GM21367 (cell line): ENCODE measurements around the gene BANP.
"Not testable (repeated sequence)": the region's sequence is repeated elsewhere in the genome, so short reads cannot be mapped to it uniquely, and the experiment has no call there.

Experiments used
- ATAC-seq: cut with Tn5 transposase; IDR thresholded peaks from one replicate; pipeline ENCODE4 v1.9.1; 2021; ENCODE audit not compliant: unreplicated experiment

BANP gene

DNA sequence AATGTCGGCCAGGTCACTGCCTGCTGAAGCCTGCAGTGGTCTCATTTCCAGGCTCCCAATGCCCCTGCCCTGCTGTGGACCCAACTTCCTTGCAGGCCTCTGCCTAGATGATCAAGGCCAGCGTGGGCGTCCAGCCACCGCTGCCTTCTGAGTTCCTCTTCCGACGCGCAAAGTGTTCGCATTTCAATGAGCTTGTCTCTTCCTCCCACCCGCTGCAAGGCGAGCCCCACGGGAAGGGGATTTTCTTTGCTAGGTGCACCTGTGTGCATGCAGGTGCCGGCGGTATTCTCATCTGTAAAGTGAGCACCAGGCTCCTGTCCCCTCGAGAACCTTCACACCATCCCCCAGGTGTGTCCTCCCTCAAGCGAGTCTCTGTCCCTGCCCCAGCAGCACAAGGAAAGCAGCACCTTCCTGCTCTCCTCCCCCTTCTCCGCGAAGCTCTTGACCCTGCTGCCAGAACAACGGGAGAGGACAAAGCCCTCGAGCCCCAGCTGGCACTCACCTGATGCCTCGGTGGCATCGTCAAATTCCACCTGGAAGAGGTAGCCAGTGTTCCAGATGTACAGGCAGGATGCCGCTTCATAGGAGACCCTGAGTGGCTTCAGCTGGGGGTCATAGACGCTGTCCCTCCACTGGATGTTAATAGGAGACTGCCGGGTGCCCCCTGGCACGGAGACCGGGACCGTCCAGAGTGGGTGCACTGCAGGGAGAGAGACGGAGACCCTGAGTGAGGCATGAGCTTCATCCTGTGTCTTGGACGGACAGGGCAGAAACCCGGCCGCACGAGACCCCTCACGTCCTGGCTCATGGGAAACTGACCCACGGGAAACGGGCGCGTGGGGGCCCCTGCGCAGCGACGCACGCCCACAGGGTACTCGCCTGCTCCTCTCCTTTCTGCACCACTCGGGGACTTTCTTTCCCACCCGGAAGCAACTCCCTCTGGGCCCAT lies 24.7 kb upstream of the BANP start:
- no peak for ATAC-seq

DNA sequence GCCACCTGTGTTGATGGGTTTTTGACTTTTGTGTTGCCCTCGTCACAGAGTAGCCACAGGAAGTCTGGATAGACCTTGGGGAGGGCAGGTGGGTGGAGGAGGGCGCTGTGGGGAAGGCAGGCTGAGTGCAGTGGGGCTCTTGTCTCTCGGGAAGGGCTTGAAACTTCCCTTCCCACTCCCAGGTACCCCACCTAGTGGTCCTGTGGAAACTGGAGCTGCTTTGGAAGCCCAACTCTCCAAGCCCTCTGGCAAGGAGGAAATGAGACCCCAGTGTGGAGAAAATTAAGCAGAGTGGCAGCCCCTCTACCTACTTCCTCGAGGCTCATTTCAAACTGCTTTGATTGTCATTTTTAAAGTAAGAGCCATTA lies 24.1 kb upstream of the BANP start:
- no peak for ATAC-seq

DNA sequence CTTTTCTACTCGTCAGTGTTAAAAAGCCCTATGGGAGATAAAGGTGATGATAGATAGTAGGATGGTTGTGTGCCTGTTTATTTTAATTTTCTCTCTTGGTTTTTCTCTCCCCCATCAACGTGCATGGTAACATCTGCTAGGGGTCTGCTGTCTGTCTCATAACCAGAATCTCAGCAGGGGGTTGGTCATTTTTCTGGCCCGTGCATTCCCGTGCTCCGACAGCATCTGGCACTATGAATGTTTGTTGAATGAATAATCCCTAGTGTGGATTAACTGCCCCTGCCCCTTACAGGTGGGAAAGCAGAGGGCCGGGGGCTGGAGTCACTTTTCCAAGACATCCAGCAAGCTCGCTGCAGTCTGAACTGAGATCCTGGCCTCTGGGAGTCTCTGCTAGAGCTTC lies 21.2 kb upstream of the BANP start:
- ATAC-seq = no peak

DNA sequence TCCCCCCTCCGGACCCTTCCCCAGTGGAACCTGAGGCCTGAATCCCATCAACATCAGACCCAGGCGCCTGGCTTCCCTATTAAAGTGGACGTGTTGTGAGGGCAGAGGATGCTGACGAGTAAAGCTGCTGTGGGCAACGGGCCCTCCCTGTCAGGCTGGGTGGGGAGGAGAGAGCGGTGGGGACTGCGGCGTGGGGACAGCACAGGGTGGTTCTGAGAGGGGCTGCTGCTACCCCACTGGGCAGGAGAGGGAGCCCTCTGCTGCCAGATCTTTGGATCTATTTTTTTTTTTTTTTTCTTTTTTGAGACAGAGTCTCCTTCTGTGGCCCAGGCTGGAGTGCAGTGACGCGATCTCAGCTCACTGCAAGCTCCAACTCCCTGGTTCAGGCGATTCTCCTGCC lies 20.8 kb upstream of the BANP start:
- ATAC-seq = no peak

DNA sequence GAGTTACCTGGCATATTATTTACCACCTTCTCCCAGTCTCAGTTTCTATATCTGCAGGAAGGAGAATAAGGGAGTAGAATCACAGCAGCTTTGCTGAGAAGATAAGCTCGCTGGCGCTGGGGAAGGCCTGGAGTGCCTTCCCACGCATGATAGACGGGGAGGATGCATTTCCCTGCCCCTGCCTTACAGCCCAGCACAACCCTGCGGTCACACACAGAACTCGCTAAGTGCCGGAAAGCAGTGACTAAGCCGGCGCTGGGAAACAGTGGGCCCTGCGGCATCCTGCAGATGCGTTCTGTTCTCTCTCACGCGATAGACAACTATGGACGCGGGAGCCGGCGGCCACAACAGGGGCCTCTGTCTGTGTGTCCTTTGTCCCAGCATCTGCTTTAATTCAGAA lies 19.7 kb upstream of the BANP start:
- ATAC-seq = no peak

DNA sequence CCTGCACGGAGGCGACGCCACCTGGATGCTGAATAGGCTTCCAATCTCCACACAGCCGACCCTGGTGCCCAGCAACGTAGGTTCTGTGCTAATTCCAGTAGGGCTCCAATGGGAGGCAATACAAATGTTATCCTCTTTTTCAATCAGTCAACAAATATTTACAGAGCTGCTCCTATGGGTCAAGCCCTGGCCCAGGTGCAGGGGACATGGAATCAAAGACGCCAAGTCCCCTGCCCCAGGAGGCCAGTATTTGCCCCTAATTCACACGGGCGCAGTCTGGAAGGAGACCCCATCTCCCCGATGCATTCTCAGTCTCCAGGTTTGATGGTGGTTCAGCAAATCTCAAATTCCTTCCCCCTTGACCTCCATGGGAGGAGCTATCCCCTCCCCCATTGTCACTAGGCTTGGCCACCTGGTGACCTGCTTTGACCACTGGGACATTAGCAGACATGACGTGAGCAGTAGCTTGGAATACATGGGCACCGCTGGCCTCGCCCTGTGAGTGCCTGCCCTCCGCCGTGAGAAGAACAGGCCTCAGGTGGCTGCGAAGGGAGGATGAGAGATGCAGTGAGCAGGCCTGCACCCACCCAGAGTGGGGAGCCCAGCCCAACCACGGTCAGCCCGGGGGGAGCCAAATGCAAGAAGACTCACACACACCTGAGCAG lies 18.6 kb upstream of the BANP start:
- not testable (repeated sequence) for ATAC-seq

DNA sequence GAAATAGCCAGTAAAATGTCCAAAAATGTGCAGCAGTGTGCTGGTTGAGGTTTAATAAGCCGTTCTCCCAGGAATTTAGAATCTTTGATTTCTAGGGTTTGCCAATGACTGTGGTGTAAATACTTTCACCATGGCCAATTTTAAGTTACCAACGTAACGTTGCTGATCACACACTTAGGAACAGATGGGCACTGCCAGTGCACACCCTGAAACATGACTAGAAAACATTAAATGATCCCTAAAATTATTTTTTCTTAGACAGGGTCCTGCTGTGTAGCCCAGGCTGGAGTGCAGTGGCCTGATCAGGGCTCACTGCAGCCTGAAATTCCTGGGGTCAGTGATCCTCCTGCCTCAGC lies 18.1 kb upstream of the BANP start:
- ATAC-seq = no peak

DNA sequence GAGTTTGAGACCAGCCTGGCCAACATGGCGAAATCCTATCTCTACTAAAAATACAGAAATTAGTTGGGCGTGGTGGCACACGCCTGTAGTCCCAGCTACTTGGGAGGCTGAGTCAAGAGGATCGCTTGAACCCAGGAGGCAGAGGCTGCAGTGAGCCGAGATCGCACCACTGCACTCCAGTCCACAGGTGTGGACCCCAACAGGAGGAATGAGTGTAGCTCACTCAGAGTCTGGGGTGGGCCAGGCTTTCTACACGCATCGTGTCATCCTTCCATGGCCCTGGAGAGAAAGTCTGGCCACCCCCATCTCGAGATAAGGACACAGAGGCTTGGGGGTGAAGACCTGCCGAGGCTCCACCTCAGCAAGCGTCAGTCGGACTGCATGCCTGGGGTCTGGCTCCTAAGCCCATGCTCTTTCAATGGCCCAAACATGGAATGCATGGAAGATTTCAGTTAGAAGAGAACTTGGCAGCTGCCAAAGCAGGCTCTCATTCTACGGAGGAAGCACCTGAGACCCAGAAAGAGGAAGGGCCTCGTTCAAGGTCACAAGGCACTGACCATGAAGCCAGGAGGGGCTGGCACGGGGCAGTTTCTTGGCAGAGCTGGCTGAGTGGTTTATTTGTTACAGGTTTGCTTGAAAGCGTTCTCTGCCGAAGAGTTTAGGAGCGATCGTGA lies 16.3 kb upstream of the BANP start:
- ATAC-seq = not testable (repeated sequence)

DNA sequence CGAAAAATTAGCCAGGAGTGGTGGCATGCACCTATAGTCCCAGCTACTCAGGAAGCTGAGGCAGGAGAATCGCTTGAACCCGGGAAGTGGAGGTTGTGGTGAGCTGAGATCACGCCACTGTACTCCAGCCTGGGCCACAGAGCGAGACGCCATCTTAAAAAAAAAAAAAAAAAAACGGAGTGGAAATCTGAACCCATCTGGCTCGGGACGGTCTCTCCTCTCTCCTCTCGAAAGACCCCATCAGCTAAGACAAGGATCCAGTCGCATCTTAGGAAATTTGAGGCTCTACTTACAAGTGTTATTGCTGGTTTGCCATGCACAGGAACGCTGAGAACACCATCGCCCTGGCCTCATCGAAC lies 15.2 kb upstream of the BANP start:
- not testable (repeated sequence) for ATAC-seq

DNA sequence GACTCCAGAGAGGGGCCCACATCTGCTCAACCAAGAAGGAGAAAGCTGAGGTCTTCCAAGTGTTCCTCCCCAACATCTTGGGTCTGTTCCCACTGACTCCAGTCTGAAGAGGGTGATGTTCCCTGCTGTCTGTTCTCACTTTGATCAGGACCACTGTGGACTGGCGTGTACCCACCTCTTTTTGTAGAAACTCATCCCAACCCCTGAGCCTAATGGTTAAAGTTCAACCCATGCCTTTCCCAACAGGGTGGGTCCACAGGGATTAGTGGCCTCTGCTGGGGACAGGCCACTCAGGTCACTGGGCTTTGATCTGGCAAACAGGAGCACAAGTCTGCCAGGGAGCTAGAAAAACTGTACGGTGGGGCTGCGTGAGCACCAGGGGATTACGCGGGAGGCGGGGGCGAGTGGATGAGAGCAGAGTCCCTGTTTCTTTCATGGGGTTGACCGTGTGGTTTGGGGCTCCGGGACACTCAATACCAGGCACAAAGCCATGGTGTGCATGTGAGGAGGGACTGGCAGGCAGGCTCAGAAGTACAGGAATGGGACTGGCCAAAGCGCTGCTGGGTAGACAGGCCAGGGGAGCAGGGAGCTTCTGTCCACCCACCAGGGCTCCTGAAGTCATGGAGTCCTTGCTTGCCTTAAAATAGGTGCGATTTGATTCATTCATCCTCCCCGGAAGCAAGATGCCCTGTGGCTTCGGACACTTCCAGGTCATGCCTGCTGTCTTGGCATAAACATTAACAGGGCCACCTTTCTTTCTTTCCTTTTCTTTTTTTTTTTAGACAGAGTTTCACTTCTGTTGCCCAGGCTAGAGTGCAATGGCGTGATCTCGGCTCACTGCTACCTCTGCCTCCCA lies 14.6 kb upstream of the BANP start, which contains the start of gene CA5A:
CA5A (minus strand) TSS at position 155 of the 856 bp plus-strand sequence; CDS start at position 76, 79 bp downstream.
- no peak for ATAC-seq

DNA sequence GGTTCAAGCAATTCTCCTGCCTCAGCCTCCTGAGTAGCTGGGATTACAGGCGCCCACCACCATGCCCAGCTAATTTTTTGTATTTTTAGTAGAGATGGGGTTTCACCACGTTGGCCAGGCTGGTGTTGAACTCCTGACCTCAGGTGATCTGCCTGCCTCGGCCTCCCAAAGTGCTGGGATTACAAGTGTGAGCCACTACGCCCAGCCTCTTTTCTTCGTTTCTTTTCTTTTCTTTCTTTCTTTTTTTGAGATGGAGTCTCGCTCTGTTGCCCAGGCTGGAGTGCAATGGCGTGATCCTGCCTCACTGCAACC lies 14.0 kb upstream of the BANP start:
- ATAC-seq = not testable (repeated sequence)

DNA sequence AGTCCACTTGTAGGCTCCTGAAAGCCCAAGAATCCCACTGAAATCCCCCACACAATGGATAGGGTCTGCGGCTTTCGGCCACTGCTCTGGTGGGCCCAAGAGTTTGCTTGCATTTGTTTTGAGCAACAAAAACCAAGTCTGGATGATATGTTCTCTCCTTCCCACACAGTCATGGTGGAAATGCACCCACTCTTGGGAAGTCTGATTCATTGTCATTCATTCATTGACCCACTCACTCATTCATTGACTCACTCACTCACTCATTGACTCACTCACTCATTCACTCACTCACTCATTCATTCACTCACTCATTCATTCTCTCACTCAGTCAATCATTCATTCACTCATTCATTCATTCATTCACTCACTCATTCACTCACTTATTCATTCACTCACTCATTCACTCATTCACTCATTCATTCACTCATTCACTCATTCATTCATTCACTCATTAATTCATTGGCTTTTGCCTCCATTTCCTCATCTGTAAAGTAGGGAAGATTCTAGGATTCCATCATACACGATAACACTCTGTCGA lies 12.8 kb upstream of the BANP start:
- no peak for ATAC-seq

DNA sequence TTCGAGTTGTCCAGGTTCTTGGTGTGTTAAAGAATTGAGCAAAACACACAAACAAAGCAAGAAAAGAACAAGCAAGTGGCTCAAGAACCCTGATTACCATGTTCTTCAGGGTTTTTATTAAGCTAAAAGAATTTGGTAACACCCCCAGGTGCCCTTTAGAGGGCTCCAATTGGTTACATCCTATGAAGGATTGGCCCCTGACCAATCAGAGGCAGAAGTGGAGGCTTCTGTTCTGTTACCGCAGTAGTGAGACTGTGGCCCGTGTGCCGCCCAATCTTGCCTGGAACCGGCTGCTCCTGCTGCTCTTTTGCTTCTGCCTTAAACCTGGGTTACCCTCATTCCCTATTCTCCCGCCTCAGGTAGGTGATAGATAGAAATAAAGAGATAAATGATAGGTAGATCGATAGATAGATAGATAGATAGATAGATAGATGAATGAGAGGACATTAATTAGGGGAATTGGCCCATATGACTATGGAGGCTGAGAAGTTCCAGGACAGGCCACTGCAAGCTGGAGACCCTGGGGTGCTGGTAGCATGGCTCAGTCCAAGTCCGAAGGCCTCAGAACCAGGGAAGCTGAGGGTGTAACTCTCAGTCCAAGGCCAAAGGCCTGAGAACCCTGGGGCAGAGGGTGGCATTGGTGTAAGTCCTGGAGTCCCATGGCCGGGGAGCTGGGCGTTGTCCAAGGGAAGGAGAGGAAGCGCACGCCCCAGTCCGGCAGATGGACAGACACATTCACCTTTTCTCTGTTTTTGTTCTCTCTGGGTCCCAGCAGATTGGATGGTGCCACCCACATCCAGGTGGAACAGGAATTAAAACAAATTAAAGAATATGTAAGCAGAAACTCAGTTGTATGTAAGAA lies 11.4 kb upstream of the BANP start:
- no peak for ATAC-seq

DNA sequence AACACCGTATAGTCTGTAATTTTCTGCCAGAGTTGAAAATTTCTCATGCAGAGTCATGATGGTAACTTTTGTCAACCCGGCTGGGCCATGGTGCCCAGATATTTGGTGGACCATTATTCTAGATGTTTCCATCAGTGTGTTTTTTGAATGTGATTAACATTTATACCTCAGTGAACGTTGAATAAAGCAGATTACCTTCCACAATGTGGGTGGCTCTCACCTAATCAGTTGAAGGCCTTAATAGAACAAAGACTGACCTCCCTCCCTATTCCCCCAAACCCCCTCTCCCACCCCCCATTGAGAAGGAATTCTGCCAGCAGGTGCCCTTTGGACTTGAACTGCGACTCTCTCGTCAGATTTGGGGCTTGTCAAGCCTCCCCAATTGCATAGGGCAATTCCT lies 8.6 kb upstream of the BANP start:
- no peak for ATAC-seq

DNA sequence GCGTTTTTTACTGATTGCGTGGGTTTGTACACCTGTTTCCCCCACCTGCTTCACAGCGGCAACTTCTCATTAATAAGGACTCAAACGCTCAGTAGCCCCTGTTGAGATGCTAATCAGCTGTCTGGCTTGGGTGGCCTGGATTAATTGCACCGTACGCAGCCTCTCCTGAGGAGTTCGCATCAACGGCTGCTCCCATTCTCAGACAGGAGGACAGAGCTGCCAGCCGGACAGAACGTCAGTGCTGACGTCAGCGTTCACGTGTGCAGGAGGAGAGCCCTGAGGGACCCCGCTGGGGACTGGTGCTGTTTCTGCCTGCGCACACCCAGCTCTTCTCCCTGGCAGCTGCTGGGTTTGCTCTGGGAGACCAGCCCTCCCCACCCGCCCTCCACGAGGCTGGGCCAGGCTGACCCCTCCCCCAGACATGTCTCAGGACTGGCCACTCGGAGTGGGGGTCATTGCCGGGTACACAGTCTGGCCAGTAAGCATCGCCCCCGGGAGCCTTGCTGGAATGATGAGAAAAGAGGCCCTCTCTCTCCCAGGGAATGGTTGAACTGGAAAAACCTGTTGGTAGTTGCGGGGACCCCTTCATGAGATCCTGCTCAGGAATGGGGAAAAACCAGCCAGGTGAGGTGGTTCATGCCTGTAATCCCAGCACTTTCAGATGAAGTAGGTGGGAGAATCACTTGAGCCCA lies 5.7 kb upstream of the BANP start:
- no peak for ATAC-seq

DNA sequence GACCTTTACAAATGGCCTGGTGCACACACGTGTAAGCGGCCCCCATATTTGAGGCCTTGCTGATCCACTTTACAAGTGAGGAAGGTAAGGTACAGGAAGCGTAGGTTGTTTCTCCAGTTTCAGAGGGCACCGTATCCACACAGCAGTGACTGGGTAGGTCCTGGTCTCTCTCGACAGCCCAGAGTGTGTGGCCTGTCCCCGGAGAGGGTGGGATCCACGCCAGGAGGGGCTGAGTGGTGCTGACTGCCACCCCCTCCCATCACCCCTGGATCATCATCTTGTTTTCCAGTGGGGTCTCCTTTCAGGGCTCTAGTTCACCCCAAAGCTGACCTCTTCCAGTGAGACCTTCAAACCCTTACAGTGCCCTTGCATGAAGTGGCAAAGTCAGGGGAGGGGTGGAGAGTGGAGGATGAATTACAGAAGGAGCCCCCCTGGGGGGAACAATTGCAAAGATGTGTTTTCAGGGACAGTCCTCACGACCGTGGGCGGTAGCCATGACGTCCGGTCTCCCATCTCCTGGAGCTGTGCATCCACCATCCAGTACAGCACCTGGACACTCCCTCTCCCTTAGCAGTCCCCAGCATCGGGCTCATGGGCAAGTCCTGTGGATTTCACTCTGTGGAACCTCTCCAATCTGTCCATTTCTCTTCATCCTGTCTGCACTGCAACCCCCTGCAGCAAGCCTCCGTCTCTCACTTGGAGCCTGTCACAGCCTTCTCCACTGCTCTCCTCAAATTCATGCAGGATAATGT lies 4.5 kb upstream of the BANP start:
- no peak for ATAC-seq

DNA sequence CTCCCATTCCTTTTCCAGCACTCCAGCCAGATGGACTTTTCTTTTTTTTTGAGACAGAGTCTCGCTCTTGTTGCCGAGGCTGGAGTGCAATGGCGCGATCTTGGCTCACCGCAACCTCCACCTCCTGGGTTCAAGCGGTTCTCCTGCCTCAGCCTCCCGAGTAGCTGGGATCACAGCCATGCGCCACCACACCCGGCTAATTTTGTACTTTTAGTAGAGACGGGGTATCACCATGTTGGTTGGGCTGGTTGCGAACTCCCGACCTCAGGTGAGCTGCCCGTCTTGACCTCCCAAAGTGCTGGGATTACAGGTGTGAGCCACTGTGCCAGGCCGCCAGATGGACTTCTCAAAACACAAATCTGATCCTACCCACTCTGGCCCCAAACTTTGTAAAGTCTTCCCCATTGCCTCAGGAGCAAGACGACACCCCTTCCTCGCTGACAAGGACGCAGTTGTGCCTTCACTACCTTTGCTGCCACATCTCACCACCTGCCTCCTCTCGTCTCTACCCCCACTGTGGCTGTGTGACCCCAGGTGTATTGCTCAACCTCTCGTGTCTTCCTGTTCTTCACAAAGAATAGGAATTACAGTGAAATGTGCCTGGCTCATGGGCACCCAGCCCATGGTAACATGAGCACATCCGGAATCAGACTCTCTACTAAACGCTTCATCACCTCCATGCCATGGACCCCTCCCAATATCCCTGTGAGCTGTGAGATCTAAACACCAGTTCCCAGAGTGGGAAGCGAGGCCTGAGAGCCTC lies 3.7 kb upstream of the BANP start:
- no peak for ATAC-seq

DNA sequence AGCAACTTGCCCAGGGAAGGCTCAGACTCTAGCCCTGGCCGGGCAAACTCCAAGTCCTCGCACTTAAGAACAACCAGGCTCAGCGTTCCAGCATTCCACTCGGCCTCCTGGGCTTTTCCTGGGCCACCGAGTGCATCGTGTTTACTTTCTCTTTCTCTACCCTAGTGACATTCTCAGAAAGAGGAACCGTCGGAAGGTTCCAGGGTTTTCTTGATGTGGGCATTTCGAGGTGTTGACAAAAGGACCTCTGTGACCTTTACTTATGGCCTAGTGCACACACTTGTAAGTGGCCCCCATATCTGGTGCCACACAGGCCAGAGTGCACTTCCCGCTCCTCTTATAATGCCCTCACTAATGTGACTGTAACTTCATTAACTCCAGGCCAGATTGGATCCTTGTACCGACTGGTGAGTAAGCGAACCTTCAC lies 3.1 kb upstream of the BANP start:
- ATAC-seq = no peak
